Activated CD8-positive, alpha-beta memory T cell treated with anti-CD3 and anti-CD28 coated beads, Interleukin-2, amount 50 U/mL, for 24 hours (primary cell): ENCODE results near the gene TEKT1.
A peak's percentile ranks its signal among the peaks of the same experiment; 100 is the strongest.
"Not testable (repeated sequence)": the region's sequence is repeated elsewhere in the genome, so short reads cannot be mapped to it uniquely, and the experiment has no call there.

ENCODE experiments used
- DNase-seq: peaks from one replicate; pipeline ENCODE4 v3.0.0-alpha.2; 2020; ENCODE audit errors: extremely low read depth

TEKT1 gene

GRCh38 chr17:6831661-6832263 lies at the start of gene TEKT1:
Gene TEKT1 (minus strand): TSS chr17:6831729. CDS start chr17:6830376, 1,353 bp downstream.
- peak; percentile 47 for DNase-seq

GRCh38 chr17:6879221-6879975 lies 47.9 kb upstream of the TEKT1 start:
- DNase-seq, result not testable (repeated sequence)

- not testable (repeated sequence) for DNase-seq
Measured at GRCh38 chr17:6875276-6875675, 43.7 kb upstream of the TEKT1 start.

GRCh38 chr17:6872936-6873335 lies 41.4 kb upstream of the TEKT1 start:
- no peak for DNase-seq

GRCh38 chr17:6870841-6871240 lies 39.3 kb upstream of the TEKT1 start:
- DNase-seq, result no peak

- no peak for DNase-seq
Measured at GRCh38 chr17:6868582-6868981, 37.1 kb upstream of the TEKT1 start.

- no peak for DNase-seq
Measured at GRCh38 chr17:6867849-6868248, 36.3 kb upstream of the TEKT1 start.

GRCh38 chr17:6862825-6863224 lies 31.3 kb upstream of the TEKT1 start:
- no peak for DNase-seq

GRCh38 chr17:6862122-6862521 lies 30.6 kb upstream of the TEKT1 start:
- DNase-seq, result no peak

GRCh38 chr17:6857904-6858303 lies 26.4 kb upstream of the TEKT1 start:
- no peak for DNase-seq

- DNase-seq, result no peak
Measured at GRCh38 chr17:6857336-6857735, 25.8 kb upstream of the TEKT1 start.

- no peak for DNase-seq
Measured at GRCh38 chr17:6856051-6856450, 24.5 kb upstream of the TEKT1 start.

GRCh38 chr17:6853764-6854442 lies 22.4 kb upstream of the TEKT1 start:
- DNase-seq, result no peak

- not testable (repeated sequence) for DNase-seq
Measured at GRCh38 chr17:6848545-6849179, 17.1 kb upstream of the TEKT1 start.

- not testable (repeated sequence) for DNase-seq
Measured at GRCh38 chr17:6846138-6846537, 14.6 kb upstream of the TEKT1 start.

- not testable (repeated sequence) for DNase-seq
Measured at GRCh38 chr17:6844406-6844805, 12.9 kb upstream of the TEKT1 start.

- DNase-seq, result no peak
Measured at GRCh38 chr17:6843241-6843880, 11.8 kb upstream of the TEKT1 start.

GRCh38 chr17:6841769-6842168 lies 10.2 kb upstream of the TEKT1 start:
- DNase-seq, result not testable (repeated sequence)

GRCh38 chr17:6830383-6830986 lies 1.0 kb downstream of the TEKT1 start:
- no peak for DNase-seq

- DNase-seq, result no peak
Measured at GRCh38 chr17:6823011-6823442, 8.5 kb downstream of the TEKT1 start.

GRCh38 chr17:6818938-6819337 lies 12.6 kb downstream of the TEKT1 start:
- DNase-seq, result no peak
